Uterus (tissue), 4 donors: ENCODE results near the gene LARP1. TPM values are rescaled to one million over a fixed set of nuclear protein-coding genes. Genes with fewer than 3 reads are reported as not detected.
"Not testable (repeated sequence)": the region's sequence is repeated elsewhere in the genome, so short reads cannot be mapped to it uniquely, and the experiment has no call there.

ENCODE experiments used
- DNase-seq, 2 donors: peaks; one replicate each; pipeline ENCODE4 v3.0.0-alpha.2; 2019 to 2020
- H3K27ac ChIP-seq, 2 donors: fragments of 200-600 bp; sonication (generic); 1 replicate in 1 of 2; 2 replicates in 1 of 2; pipeline ENCODE4 v1.5.1; 2016 to 2018
- H3K27me3 ChIP-seq, 2 donors: fragments of 200-600 bp; sonication (generic); one replicate each; pipeline ENCODE4 v1.5.1; 2018 to 2019; ENCODE audit warnings: control low read depth in 1 of 2
- H3K36me3 ChIP-seq, 2 donors: fragments of 200-600 bp; sonication (generic); one replicate each; pipeline ENCODE4 v1.5.1; 2019; ENCODE audit warnings: control low read depth in 1 of 2
- H3K4me1 ChIP-seq, 2 donors: fragments of 200-600 bp; sonication (generic); one replicate each; pipeline ENCODE4 v1.5.1; 2018 to 2019; ENCODE audit warnings: control low read depth in 1 of 2
- H3K4me3 ChIP-seq, 2 donors: fragments of 200-600 bp; sonication (generic); 1 replicate in 1 of 2; 2 replicates in 1 of 2; pipeline ENCODE4 v1.5.1; 2018 to 2019; ENCODE audit warnings: mild to moderate bottlenecking in 1 of 2
- H3K9me3 ChIP-seq, 2 donors: fragments of 200-600 bp; sonication (generic); one replicate each; pipeline ENCODE4 v1.5.1; 2019; ENCODE audit warnings: control low read depth in 1 of 2
- POLR2A ChIP-seq, 2 donors: fragments of 450-650 bp; IDR thresholded peaks; one replicate each; pipeline ENCODE4 v1.6.1; 2016; ENCODE audit warnings: antibody characterized with exemption in 2 of 2, mild to moderate bottlenecking in 1 of 2, moderate library complexity in 1 of 2
- intact Hi-C: fragments of 100-400 bp; cut with DNase I; formaldehyde crosslinking; loops from one replicate; pipeline ENCODE4 v1.15.1; 2023; ENCODE audit warnings: low total_unique reads
- total RNA-seq, 4 donors: library from RNA; depleted of rRNA in 3 of 4; stranded (reverse); fragments of >200 nt in 3 of 4; gene quantifications; one replicate each; pipeline versions ENCODE4 v1.1.0 to v1.2.4, GENCODE V29; 2014 to 2023
- TF ChIP-seq, protein P1 (sequence below), 4 experiments: fragments of 200-600 bp in 2 of 4; fragments of 450-650 bp in 2 of 4; sonication (generic) in 2 of 4; IDR thresholded peaks; one replicate each; pipeline ENCODE4 v1.5.1; 2016 to 2019; ENCODE audit warnings: antibody characterized with exemption in 4 of 4, mild to moderate bottlenecking in 2 of 4, moderate library complexity in 1 of 4
- donor health status: DM: yes; HTN: yes; CAD: no.

The LARP1 gene
- total RNA-seq, 4 donors from 2014 or later, result 33.3 to 202 (median 47.1) TPM

DNA sequence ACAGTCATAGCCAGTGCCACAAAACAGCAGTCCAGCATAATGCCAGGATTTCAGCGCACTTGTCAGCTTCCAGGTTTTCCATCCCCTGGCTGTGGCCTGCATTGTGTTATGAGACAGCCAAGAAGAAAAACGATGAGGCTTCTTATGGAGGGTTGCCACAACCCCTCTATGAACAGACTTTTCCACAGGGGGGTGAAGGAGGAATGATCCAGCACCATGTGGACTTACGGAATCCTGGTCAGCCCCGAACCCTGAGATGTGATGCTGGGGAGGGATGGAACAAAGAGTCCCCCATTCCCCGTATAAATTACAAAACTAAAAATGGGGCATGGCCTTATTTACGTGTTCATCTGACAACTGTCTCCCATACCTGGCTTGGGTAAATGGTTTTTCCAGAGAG lies 62.6 kb downstream of the LARP1 start:
- Histone ChIP-seq H3K27ac (peak overlapping the region in 1 of 2 donors; percentile 9), H3K4me3 (no peak overlapping the region), H3K27me3 (no peaks in the 10 kb centered on the region), H3K4me1 (no peaks in the 10 kb centered on the region), H3K36me3 (no peaks in the 10 kb centered on the region), H3K9me3 (no peaks in the 10 kb centered on the region)
- intact Hi-C loops, result no loop called here
- TF ChIP-seq POLR2A (IDR thresholded peaks at IDR 0.05), result no peak
- TF ChIP-seq, protein P1, sequence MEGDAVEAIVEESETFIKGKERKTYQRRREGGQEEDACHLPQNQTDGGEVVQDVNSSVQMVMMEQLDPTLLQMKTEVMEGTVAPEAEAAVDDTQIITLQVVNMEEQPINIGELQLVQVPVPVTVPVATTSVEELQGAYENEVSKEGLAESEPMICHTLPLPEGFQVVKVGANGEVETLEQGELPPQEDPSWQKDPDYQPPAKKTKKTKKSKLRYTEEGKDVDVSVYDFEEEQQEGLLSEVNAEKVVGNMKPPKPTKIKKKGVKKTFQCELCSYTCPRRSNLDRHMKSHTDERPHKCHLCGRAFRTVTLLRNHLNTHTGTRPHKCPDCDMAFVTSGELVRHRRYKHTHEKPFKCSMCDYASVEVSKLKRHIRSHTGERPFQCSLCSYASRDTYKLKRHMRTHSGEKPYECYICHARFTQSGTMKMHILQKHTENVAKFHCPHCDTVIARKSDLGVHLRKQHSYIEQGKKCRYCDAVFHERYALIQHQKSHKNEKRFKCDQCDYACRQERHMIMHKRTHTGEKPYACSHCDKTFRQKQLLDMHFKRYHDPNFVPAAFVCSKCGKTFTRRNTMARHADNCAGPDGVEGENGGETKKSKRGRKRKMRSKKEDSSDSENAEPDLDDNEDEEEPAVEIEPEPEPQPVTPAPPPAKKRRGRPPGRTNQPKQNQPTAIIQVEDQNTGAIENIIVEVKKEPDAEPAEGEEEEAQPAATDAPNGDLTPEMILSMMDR (IDR thresholded peaks at IDR 0.05), result no peak
- DNase-seq, result no peak

DNA sequence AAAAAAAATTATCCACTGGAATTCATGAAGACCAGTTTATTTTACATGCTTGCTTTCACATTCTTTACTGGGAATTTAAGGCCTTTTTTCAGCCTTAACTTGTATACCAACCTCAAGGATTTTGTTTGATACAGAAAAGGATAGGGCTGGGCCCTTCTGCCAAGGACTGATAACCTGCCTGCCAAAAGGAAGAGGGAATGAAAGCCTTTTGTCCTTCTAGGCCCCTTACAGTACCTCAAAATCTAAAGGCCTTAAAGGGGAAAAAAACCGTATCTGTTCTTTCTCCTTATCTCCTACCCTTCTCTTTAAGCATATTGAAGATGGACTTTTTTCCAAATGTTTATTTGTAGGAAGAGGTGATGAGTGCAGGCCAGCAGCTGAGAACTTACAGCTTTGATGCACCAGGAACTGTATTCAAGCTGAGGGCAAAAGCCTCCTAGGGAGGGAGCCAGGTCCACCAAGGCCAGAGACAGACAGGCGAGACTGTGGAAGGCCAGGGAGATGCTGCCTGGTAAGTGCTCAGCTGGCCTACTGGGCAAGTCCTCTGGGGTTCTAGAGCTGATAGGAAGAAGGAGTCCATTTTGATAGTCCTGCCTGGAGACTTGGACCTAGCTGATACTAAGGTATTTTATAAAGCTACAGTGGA lies 63.4 kb downstream of the LARP1 start:
- DNase-seq, result no peak
- H3K9me3 ChIP-seq, result no peaks in the 10 kb centered on the region
- no peaks in the 10 kb centered on the region for H3K36me3 ChIP-seq
- TF ChIP-seq, protein P1 (IDR thresholded peaks at IDR 0.05), result no peak
- no peak for TF ChIP-seq POLR2A (IDR thresholded peaks at IDR 0.05)
- no peaks in the 10 kb centered on the region for H3K4me1 ChIP-seq
- no peaks in the 10 kb centered on the region for H3K27me3 ChIP-seq
- peak overlapping the region in 1 of 2 donors; percentile 25 for H3K27ac ChIP-seq
- H3K4me3 ChIP-seq, result no peak overlapping the region
- intact Hi-C loops, result no loop called here

DNA sequence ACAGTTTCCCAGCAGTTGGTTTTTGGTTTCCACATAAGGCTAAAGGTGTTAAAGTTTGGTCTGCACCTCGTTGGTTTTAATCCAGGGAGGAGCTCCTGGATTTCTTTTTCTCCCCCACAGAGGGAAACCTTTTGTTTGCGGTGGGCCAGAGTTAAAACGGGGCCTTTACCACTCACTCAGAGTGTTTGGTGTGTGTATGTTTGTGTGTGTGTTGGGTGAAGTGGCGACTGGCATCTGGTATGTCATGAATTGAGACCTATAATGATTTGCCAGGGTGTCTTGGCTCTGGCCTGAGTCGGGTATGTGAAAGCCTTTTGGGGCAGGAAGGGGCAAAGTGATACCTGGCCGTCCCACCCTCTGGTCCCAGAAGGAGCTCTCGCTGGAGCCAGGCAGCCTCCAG lies 64.4 kb downstream of the LARP1 start:
- Histone ChIP-seq H3K36me3 (no peaks in the 10 kb centered on the region), H3K9me3 (no peaks in the 10 kb centered on the region), H3K4me3 (no peak overlapping the region), H3K27ac (no peak overlapping the region), H3K4me1 (no peaks in the 10 kb centered on the region), H3K27me3 (no peaks in the 10 kb centered on the region)
- TF ChIP-seq POLR2A (IDR thresholded peaks at IDR 0.05), result no peak
- TF ChIP-seq, protein P1 (IDR thresholded peaks at IDR 0.05), result no peak
- no peak for DNase-seq
- intact Hi-C loops, result no loop called here

DNA sequence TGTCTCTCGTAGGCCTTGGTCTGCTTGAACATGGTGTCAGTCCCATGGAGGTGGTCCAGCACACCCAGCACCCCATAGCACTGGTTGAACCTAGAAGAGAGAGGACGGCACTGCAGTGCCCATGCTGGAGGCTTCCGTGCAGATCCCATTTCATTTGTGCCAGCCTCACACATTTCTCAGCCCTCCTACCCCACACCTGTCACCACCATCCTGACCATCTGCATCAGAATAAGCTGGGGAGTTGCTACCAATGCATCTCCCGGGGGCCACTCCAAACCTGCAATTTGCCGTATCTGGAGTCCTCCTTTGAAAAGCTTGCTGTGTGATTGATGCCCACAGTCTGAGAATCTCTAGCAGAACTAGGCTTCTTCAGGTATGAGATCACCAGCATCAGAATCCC lies 65.2 kb downstream of the LARP1 start:
- H3K36me3 ChIP-seq, result no peaks in the 10 kb centered on the region
- H3K27ac ChIP-seq, result no peak overlapping the region
- H3K4me3 ChIP-seq, result no peak overlapping the region
- no peaks in the 10 kb centered on the region for H3K4me1 ChIP-seq
- TF ChIP-seq, protein P1 (IDR thresholded peaks at IDR 0.05), result no peak
- no peak for TF ChIP-seq POLR2A (IDR thresholded peaks at IDR 0.05)
- no peaks in the 10 kb centered on the region for H3K9me3 ChIP-seq
- no peaks in the 10 kb centered on the region for H3K27me3 ChIP-seq
- intact Hi-C loops, result no loop called here
- no peak for DNase-seq

DNA sequence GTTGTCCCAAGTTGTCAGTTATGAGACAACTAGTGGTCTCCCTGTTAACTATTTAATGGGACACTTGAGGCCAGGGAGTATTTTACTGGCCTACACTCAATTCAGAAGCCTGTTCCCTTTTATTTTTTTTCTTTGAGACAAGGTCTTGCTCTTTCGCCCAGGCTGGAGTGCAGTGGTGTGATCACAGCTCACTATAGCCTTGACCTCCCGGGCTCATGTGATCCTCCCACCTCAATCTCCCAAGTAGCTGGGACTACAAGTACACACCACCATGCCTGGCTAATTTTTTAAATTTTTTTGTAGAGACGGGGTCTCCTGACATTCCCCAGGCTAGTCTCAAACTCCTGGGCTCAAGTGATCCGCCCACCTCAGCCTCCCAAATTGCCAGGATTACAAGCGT lies 67.7 kb downstream of the LARP1 start:
- H3K9me3 ChIP-seq, DNase-seq, H3K4me1 ChIP-seq, H3K36me3 ChIP-seq, H3K4me3 ChIP-seq, intact Hi-C loops, H3K27ac ChIP-seq, H3K27me3 ChIP-seq: not testable (repeated sequence)

DNA sequence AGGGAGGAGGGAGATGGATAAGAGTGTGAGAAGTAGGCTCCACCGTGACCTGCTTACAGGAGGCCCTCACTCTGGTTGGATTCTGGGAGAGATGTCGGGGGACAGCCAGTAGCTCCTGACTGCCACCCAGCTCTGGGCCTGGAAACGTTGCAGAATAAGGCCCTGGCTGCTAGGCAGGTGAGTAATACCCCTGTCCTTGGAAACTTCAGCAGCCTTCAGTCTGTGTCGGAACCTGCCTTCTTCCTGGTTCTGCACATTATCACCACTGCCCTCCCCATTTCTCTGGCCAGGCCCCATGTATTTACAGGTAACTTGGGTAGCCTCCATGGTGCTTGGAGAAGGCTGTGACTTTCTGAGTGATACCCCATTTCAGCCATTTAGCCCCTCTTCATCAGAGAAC lies 68.4 kb downstream of the LARP1 start:
- no peaks in the 10 kb centered on the region for H3K9me3 ChIP-seq
- no peak for DNase-seq
- H3K27me3 ChIP-seq, result no peaks in the 10 kb centered on the region
- H3K36me3 ChIP-seq, result no peaks in the 10 kb centered on the region
- intact Hi-C loops, result no loop called here
- TF ChIP-seq, protein P1 (IDR thresholded peaks at IDR 0.05), result no peak
- no peak for TF ChIP-seq POLR2A (IDR thresholded peaks at IDR 0.05)
- no peaks in the 10 kb centered on the region for H3K4me1 ChIP-seq
- H3K27ac ChIP-seq, result no peak overlapping the region
- H3K4me3 ChIP-seq, result no peak overlapping the region
